WERI-Rb-1 (cell line): ENCODE measurements around the gene TRPM6.

Experiments
- DNase-seq: peaks from one replicate; pipeline ENCODE4 v3.0.0-alpha.2; 2020
- H3K27ac ChIP-seq: fragments of 250-450 bp; sonication (Bioruptor Pico); 2 replicates; pipeline ENCODE4 v1.5.1; 2020; ENCODE audit warnings: mild to moderate bottlenecking, moderate library complexity
- H3K27me3 ChIP-seq: fragments of 250-450 bp; sonication (Bioruptor Pico); 2 replicates; pipeline ENCODE4 v1.5.1; 2021; ENCODE audit warnings: mild to moderate bottlenecking, low read depth, moderate library complexity; ENCODE audit not compliant: insufficient read depth, severe bottlenecking
- H3K36me3 ChIP-seq: fragments of 250-450 bp; sonication (Bioruptor Pico); 2 replicates; pipeline ENCODE4 v1.5.1; 2020; ENCODE audit warnings: mild to moderate bottlenecking, moderate library complexity
- H3K4me3 ChIP-seq: 2 replicates; pipeline ENCODE4 v1.5.1; 2011; ENCODE audit warnings: low read depth, mild to moderate bottlenecking, control low read depth, low read length
- H3K9me3 ChIP-seq: fragments of 250-450 bp; sonication (Bioruptor Pico); 2 replicates; pipeline ENCODE4 v1.5.1; 2021; ENCODE audit warnings: mild to moderate bottlenecking, moderate library complexity; ENCODE audit not compliant: severe bottlenecking
- TF ChIP-seq, protein P1 (sequence below): IDR thresholded peaks from 2 replicates; pipeline ENCODE4 v1.5.1; 2011; ENCODE audit warnings: low read depth, mild to moderate bottlenecking, control low read depth, inconsistent platforms, low read length

Gene TRPM6

GRCh38 chr9:74777136-74777879, 110.4 kb downstream of the TRPM6 start:
- H3K36me3 ChIP-seq = no peaks in the 10 kb centered on the region
- DNase-seq = peak; percentile 54
- no peaks in the 10 kb centered on the region for H3K9me3 ChIP-seq
- TF ChIP-seq, protein P1, sequence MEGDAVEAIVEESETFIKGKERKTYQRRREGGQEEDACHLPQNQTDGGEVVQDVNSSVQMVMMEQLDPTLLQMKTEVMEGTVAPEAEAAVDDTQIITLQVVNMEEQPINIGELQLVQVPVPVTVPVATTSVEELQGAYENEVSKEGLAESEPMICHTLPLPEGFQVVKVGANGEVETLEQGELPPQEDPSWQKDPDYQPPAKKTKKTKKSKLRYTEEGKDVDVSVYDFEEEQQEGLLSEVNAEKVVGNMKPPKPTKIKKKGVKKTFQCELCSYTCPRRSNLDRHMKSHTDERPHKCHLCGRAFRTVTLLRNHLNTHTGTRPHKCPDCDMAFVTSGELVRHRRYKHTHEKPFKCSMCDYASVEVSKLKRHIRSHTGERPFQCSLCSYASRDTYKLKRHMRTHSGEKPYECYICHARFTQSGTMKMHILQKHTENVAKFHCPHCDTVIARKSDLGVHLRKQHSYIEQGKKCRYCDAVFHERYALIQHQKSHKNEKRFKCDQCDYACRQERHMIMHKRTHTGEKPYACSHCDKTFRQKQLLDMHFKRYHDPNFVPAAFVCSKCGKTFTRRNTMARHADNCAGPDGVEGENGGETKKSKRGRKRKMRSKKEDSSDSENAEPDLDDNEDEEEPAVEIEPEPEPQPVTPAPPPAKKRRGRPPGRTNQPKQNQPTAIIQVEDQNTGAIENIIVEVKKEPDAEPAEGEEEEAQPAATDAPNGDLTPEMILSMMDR = peak; percentile 60
- H3K27me3 ChIP-seq = no peaks in the 10 kb centered on the region
- H3K4me3 ChIP-seq = no peak overlapping the region
- no peak overlapping the region for H3K27ac ChIP-seq

- Histone ChIP-seq H3K4me3 (no peak overlapping the region), H3K27me3 (no peaks in the 10 kb centered on the region), H3K9me3 (no peaks in the 10 kb centered on the region), H3K27ac (no peak overlapping the region), H3K36me3 (no peaks in the 10 kb centered on the region)
- TF ChIP-seq, protein P1 = no peak
- DNase-seq = no peak
Observed at GRCh38 chr9:74775396-74775795, 112.3 kb downstream of the TRPM6 start.

GRCh38 chr9:74773886-74774479, 113.7 kb downstream of the TRPM6 start:
- no peak overlapping the region for H3K4me3 ChIP-seq
- no peak overlapping the region for H3K27ac ChIP-seq
- H3K27me3 ChIP-seq = no peaks in the 10 kb centered on the region
- TF ChIP-seq, protein P1 = peak; percentile 70
- H3K9me3 ChIP-seq = no peaks in the 10 kb centered on the region
- H3K36me3 ChIP-seq = no peaks in the 10 kb centered on the region
- DNase-seq = peak; percentile 73

DNA sequence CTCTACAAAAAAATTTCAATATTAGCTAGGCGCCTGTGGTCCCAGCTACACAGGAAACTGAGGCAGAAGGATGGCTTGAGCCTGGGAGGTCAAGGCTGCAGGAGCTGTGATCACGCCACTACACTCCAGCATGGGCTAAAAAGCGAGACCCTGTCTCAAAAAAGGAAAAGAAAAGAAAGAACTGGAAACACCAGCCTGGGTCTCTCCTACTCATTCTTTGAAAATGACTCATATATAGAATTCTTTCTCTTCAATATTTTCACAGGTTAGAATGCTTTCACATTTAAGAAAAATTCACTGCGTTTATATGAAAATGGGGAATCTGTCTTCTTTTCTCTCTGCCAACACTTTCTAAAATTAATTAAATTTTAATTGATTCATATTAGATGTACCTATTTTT, 115.6 kb downstream of the TRPM6 start:
- Histone ChIP-seq H3K36me3 (no peaks in the 10 kb centered on the region), H3K27ac (no peak overlapping the region), H3K4me3 (no peak overlapping the region), H3K9me3 (no peaks in the 10 kb centered on the region), H3K27me3 (no peaks in the 10 kb centered on the region)
- TF ChIP-seq, protein P1 = no peak
- no peak for DNase-seq

GRCh38 chr9:74771672-74772071, 116.0 kb downstream of the TRPM6 start:
- TF ChIP-seq, protein P1 = no peak
- H3K9me3 ChIP-seq = no peaks in the 10 kb centered on the region
- no peak overlapping the region for H3K27ac ChIP-seq
- H3K4me3 ChIP-seq = no peak overlapping the region
- no peaks in the 10 kb centered on the region for H3K27me3 ChIP-seq
- DNase-seq = no peak
- no peaks in the 10 kb centered on the region for H3K36me3 ChIP-seq
